GM19468 (cell line): ENCODE measurements around the gene KDM4B.

Source experiments
- ATAC-seq: cut with Tn5 transposase; IDR thresholded peaks from one replicate; pipeline ENCODE4 v1.9.1; 2021; ENCODE audit warnings: mild to moderate bottlenecking, moderate library complexity, moderate number of reproducible peaks; ENCODE audit not compliant: unreplicated experiment; ENCODE audit errors: extremely low read depth

The KDM4B gene

DNA sequence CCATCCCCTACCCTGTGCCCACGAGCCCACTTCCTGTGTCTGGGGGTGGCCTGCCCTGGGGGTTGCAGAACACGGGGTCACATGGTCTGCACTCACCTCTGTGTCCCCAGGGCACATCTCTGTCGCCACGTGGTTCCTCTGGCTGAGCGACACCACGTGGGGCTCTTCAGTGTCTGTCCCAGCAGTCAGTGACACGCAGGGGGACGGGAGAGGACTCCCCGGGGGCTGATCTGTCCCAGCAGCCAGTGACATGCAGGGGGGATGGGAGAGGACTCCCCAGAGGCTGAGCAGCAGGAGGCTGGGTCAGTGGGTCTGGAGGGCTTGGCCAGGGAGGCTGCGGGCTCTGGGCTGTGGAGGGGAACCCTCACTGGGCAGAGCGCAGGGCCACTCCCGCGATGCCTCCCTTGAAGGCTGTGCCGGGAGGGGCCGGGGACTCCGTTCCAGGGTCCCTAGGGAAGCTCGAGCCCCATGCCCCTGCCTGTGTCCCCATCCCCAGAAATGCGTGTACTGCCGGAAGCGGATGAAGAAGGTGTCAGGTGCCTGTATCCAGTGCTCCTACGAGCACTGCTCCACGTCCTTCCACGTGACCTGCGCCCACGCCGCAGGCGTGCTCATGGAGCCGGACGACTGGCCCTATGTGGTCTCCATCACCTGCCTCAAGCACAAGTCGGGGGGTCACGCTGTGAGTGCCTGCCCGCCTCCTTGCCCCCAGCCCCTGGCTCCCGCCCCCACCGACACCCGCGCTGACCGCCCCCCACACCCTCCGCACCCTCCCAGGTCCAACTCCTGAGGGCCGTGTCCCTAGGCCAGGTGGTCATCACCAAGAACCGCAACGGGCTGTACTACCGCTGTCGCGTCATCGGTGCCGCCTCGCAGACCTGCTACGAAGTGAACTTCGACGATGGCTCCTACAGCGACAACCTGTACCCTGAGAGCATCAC, 174.8 kb downstream of the KDM4B start:
- no peak for ATAC-seq

- ATAC-seq = no peak
These were observed 175.7 kb downstream of the KDM4B start for GRCh38 chr19:5144545-5145179.

DNA sequence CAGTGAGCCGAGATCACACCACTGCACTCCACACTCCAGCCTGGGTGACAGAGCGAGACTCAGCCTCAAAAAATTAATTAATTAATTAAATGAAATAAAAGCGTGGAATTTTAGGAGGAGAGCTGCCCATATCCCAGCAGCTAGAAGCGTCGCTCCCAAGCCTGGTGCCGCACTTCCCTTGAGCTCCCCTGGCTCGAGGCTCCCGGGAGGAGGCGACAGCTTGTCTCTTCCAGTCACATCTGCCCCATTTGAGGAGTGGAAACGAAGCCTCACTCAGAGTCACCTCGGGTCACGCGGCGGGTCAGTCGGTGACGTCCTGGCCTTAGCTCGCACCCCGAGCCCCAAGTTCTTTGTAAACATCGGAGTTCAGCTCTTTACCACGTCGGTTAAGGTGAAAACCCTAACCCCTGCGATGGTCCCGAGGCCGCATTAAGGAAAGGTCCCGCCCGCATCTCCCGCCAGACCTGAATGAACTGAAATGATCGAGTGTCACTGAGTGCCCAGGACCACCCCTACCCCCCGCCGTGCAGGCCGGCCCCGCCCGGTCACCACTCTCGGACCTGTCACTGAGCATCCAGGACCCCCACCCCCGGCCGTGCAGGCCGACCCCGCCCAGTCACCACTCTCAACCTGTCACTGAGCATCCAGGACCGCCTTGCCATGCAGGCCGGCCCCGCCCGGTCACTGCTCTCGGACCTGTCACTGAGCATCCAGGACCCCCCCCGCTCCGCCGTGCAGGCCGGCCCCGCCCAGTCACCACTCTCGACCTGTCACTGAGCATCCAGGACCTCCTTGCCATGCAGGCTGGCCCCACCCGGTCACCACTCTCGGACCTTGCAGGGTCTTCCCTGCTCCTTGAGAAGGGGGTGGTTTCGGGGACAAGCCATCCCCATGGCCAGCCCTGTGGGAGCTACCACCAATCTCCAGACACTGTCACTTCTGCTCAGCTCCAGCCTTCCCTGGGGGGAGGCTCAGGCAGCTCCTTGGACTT, 176.9 kb downstream of the KDM4B start:
- ATAC-seq = no peak

GRCh38 chr19:5147074-5147977, 178.4 kb downstream of the KDM4B start:
- ATAC-seq = no peak

GRCh38 chr19:5147978-5148793, 179.3 kb downstream of the KDM4B start:
- no peak for ATAC-seq

DNA sequence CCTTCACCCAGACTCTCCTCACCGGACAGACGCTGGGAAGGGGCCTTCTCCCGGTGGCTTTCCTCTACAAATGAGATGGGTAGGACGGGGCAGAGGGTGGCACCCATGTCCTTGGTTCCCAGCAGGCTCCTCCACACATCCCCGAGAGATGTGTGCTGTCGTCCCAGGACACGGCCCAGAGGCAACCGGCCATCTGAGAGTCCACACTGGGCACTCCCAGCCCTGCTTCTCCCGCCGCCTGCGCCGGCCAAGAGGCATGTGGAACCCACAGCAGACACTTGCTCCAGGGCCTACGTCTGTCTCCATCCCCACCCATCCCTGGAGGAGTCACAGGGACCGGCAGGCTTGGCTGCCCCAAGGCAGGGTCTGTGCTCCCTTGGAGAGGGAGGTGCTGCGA, 179.9 kb downstream of the KDM4B start:
- no peak for ATAC-seq

DNA sequence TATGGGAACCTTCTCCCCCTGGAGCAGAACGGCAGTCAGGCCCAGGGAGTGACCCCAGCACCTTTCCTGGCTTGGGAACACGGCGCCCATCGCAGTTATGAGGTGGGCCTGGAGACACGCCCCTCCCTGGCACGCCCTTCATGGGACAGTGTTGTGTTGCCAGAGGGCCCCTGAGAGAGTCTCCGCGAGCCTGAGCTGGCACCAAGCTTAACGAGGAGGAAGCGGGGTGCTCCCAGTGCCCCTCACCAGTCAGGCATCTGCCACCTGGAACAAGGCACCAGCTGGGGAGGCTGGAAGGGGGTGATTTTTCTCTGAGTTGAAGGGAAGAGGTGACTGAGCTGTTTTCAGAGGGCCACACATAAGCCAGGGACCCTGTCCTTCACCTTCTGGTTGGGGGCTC, 180.6 kb downstream of the KDM4B start:
- ATAC-seq = no peak

DNA sequence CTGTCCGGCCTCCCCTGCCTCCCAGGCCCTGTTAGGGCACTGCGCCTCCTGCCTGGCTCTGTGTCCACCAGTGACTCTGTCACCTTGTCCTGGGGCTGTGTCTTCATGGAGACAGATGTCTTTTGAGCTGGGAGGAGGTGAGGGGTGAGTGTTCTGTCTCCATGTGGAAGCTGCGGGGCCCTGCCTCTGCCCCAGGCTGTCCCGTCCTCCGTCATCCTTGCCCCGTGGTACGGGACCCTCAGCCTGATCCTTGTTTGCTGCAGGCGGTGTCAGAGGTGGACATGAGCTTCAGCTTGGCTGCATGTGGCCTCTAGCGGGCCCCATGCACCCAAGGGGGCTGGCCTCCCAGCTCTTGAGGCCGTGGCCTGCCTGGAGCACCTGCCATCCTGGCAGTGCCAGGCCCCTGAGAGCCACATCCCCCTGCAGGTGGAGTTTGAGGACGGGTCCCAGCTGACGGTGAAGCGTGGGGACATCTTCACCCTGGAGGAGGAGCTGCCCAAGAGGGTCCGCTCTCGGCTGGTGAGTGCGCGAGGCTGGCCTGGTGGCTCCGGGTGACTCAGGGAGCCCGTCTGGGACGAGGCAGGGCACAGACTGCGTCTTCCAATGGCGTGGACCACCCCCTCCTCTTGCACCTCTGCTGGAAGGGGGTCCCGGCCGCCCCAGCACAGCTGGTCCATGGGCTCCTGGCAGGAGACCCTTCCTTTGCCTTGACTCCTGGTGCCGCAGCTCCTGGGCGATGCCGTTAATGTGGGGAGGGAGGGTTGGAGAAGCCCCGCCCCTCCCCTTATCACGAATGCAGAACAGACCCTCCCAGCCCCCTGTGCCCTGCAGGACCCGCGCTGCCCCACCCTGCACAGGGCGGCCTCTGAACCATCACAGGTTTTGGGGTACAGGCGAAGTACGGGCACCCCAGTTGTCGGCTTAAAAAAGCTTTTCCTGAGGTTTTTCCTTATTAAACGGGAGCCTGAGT, 181.3 kb downstream of the KDM4B start:
- ATAC-seq = no peak

DNA sequence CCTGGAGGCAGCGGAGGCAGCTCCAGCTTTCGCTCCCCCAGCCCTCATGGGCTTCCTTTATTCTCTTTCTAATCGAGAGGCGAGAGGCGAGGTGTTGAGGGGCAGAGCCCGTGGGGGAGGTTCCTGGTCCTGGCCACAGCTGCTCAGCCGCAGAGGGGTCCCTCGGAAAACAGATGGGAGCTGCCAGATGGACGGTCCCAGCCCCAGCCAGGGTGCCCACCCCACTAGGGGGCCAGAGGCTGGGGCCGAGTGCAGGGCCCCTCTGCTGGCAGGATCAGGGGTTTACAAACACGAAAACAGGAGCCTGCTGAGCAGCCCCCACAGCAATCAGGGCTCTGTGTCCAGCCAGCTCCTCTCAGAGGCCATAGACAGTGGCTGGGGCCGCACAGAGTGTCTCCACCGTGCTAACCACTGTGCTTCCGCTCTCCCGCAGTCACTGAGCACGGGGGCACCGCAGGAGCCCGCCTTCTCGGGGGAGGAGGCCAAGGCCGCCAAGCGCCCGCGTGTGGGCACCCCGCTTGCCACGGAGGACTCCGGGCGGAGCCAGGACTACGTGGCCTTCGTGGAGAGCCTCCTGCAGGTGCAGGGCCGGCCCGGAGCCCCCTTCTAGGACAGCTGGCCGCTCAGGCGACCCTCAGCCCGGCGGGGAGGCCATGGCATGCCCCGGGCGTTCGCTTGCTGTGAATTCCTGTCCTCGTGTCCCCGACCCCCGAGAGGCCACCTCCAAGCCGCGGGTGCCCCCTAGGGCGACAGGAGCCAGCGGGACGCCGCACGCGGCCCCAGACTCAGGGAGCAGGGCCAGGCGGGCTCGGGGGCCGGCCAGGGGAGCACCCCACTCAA, 182.2 kb downstream of the KDM4B start:
- no peak for ATAC-seq

- no peak for ATAC-seq
These were observed 183.3 kb downstream of the KDM4B start for GRCh38 chr19:5152013-5152763.

- no peak for ATAC-seq
These were observed 184.0 kb downstream of the KDM4B start for GRCh38 chr19:5152767-5153532.

DNA sequence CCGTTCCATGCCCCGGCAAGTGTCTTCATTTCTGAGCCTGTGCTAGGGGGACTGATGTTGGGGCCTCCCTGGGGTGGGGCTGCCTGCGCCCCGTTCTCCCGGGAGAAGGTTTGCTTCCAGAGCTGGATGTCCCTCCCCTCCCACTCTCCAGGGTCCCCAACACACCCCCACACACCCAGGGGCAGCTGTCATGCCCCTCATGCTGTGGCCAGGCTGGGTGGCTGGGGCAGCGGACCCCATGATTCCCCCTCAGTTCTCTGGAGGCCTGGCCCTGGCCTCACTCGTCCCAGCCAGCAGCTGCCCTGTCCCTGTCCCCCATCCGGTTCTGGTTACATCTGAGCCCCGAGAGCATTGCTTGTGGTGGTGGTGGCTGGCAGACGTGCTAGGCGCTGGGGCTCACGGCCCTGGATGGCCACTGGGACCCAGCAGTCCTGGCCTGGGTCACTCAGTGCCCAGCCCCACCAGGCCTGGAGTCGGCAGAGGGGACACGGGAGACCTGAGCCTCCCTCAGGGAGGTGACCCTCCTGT, 184.8 kb downstream of the KDM4B start:
- no peak for ATAC-seq

DNA sequence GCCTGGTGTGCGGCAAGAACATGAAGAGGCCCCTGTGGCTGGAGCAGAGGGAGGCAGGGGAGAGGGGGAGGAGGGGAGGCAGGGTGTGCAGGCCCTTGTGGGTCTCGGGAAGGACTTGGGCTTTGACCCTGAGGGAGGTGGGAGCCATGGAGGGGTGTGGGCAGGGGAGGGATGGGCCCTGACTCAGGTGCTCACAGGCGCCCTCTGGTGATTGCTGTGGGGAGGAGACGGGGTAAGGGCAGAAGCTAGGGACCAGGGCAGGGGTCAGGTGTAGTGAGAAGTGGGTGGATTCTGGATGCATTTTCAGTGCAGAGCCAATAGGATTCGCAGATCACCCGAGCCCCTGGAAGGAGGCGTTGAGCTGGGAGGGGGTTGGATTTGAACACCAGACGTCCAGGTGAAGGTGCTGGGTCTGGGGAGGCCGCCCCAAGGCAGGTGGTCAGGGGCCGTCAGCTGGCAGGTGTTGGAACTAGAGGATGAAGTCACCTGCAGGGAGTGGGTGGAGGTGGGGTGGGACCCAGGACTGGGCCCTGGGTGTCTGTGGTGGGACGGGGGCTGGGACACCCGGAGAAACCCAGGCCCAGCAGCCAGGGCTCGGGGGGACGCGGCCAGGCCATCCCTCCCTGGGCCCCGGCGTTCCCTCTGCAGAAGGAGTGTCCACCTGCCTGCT, 185.4 kb downstream of the KDM4B start:
- no peak for ATAC-seq

DNA sequence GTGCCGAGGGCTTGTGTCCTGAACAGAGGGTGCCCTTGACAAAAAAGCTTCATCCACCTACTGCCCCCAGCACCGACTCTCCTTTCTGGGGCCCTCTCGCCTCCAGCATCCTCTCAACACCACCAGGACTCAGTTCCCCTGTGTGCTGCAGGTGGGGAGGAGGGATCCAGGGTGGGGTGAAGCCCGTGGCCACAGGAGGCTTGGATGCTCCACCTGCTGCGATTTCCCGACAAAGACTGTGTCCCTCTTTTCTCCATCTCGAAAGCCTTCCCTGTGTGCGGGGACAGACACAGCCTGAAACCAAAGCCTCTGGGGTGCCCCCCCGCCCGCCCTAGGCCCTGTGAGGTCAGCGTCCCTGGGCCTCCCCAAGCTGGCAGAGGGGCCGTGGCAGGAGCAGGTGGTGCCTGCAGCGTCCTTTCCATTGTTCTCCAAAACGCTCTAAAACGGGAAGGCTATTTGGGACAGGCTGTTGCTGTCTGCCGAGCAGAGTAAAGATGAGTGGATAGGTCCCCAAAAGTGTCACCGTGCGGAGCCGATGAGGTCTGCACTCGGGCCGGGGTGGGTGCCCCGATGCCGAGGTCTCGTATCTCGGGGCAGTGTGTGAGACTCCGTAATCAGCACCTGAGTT, 186.0 kb downstream of the KDM4B start:
- ATAC-seq = no peak
